GM23248 (cell line): ENCODE data around the gene ADPRH.

Experiments used
- EZH2 ChIP-seq: fragments of 200-600 bp; sonication (generic); IDR thresholded peaks from 2 replicates; pipeline ENCODE4 v1.6.1; 2018; ENCODE audit warnings: antibody characterized with exemption, mild to moderate bottlenecking; ENCODE audit not compliant: insufficient read depth, poor library complexity, severe bottlenecking
- EZH2phosphoT487 ChIP-seq: fragments of 200-600 bp; sonication (generic); IDR thresholded peaks from 2 replicates; pipeline ENCODE4 v1.6.1; 2018; ENCODE audit warnings: antibody characterized with exemption, moderate library complexity, mild to moderate bottlenecking, low read depth; ENCODE audit not compliant: insufficient read depth

GRCh38 chr3:119626196-119626595 lies 46.9 kb downstream of the ADPRH start:
- TF ChIP-seq EZH2 = no peak
- no peak for TF ChIP-seq EZH2phosphoT487
